ENCODE measurements around the gene TACC2. TPM values are rescaled to one million over a fixed set of nuclear protein-coding genes. Genes with fewer than 3 reads are reported as not detected.

Gene TACC2
- total RNA-seq, 2 donors from 2014 or later, result 247 to 286 TPM

GRCh38 chr10:122301055-122301810, 312.3 kb downstream of the TACC2 start:
- DNase-seq (ENCODE audit: low spot score), result peak; percentile 60
- Histone ChIP-seq H3K4me1 (peaks cover 0 to 5% of the 10 kb centered on the region in 2 donors), H3K27ac (peak overlapping the region in 1 of 2 donors; percentile 25), H3K4me3 (no peak overlapping the region), H3K36me3 (no peaks in the 10 kb centered on the region), H3K27me3 (no peaks in the 10 kb centered on the region), H3K9me3 (no peaks in the 10 kb centered on the region)
- TF ChIP-seq CTCF (IDR thresholded peaks at IDR 0.05), result no peak

GRCh38 chr10:122301811-122302115, 312.8 kb downstream of the TACC2 start:
- DNase-seq (ENCODE audit: low spot score), result peak; percentile 57

GRCh38 chr10:122302315-122302714, 313.4 kb downstream of the TACC2 start:
- Histone ChIP-seq H3K4me3 (no peak overlapping the region), H3K27ac (no peak overlapping the region), H3K9me3 (no peaks in the 10 kb centered on the region), H3K4me1 (peaks cover 0 to 7% of the 10 kb centered on the region in 2 donors), H3K36me3 (no peaks in the 10 kb centered on the region), H3K27me3 (no peaks in the 10 kb centered on the region)
- DNase-seq (ENCODE audit: low spot score), result peak; percentile 38
- no peak for TF ChIP-seq CTCF (IDR thresholded peaks at IDR 0.05)

More at GRCh38 chr10:122301811-122302115, 312.8 kb downstream of the TACC2 start:
- Histone ChIP-seq H3K36me3 (no peaks in the 10 kb centered on the region), H3K4me1 (peaks cover 0 to 5% of the 10 kb centered on the region in 2 donors), H3K4me3 (no peak overlapping the region), H3K9me3 (no peaks in the 10 kb centered on the region), H3K27ac (no peak overlapping the region), H3K27me3 (no peaks in the 10 kb centered on the region)
- no peak for TF ChIP-seq CTCF (IDR thresholded peaks at IDR 0.05)

- Histone ChIP-seq H3K4me1 (peaks cover 0 to 18% of the 10 kb centered on the region in 2 donors), H3K9me3 (no peaks in the 10 kb centered on the region), H3K36me3 (no peaks in the 10 kb centered on the region), H3K27me3 (no peaks in the 10 kb centered on the region), H3K4me3 (no peak overlapping the region), H3K27ac (no peak overlapping the region)
- TF ChIP-seq CTCF (IDR thresholded peaks at IDR 0.05), result no peak
- DNase-seq (ENCODE audit: low spot score), result no peak
These were observed 314.5 kb downstream of the TACC2 start for GRCh38 chr10:122303271-122304053.

Other genes with a start within 250 kb of the TACC2 start
- gene ATE1, start 61.1 kb upstream of the TACC2 start, total RNA-seq, result 10 to 100 TPM; 31.0 to 62.0 TPM
- gene NSMCE4A, start 13.9 kb upstream of the TACC2 start, total RNA-seq, result 10 to 100 TPM; 34.2 to 34.9 TPM